Stimulated activated CD4-positive, alpha-beta T cell treated with anti-CD3 and anti-CD28 coated beads, Interleukin-2, amount 100 ng/mL, for 4 hours (primary cell): ENCODE data around the gene RXYLT1.
A peak's percentile ranks its signal among the peaks of the same experiment; 100 is the strongest.
"Not testable (repeated sequence)": the region's sequence is repeated elsewhere in the genome, so short reads cannot be mapped to it uniquely, and the experiment has no call there.

Experiments used
- DNase-seq: peaks from one replicate; pipeline ENCODE4 v3.0.0-alpha.2; 2020; ENCODE audit warnings: low read depth

RXYLT1 gene

GRCh38 chr12:63779498-63780481 is at the start of gene RXYLT1:
Gene RXYLT1, plus strand, starts transcription at chr12:63779909. Its CDS starts 52 bp downstream, at chr12:63779961.
- DNase-seq, result peak; percentile 69

GRCh38 chr12:63732779-63733178 is 46.9 kb upstream of the RXYLT1 start:
- DNase-seq, result not testable (repeated sequence)

GRCh38 chr12:63733585-63733984 is 46.1 kb upstream of the RXYLT1 start:
- DNase-seq, result not testable (repeated sequence)

- not testable (repeated sequence) for DNase-seq
These were observed 39.2 kb upstream of the RXYLT1 start for GRCh38 chr12:63740551-63740950.

- not testable (repeated sequence) for DNase-seq
These were observed 38.3 kb upstream of the RXYLT1 start for GRCh38 chr12:63741431-63741830.

- not testable (repeated sequence) for DNase-seq
These were observed 35.6 kb upstream of the RXYLT1 start for GRCh38 chr12:63744110-63744509.

- not testable (repeated sequence) for DNase-seq
These were observed 33.2 kb upstream of the RXYLT1 start for GRCh38 chr12:63746470-63746869.

GRCh38 chr12:63747136-63747535 is 32.6 kb upstream of the RXYLT1 start:
- DNase-seq, result not testable (repeated sequence)

- DNase-seq, result no peak
These were observed 32.2 kb upstream of the RXYLT1 start for GRCh38 chr12:63747553-63747952.

- DNase-seq, result no peak
These were observed 27.4 kb upstream of the RXYLT1 start for GRCh38 chr12:63752283-63752682.

GRCh38 chr12:63752841-63753240 is 26.9 kb upstream of the RXYLT1 start:
- DNase-seq, result no peak

GRCh38 chr12:63753743-63754142 is 26.0 kb upstream of the RXYLT1 start:
- DNase-seq, result no peak

GRCh38 chr12:63764481-63764880 is 15.2 kb upstream of the RXYLT1 start:
- DNase-seq, result no peak

GRCh38 chr12:63766498-63766897 is 13.2 kb upstream of the RXYLT1 start:
- DNase-seq, result no peak

- no peak for DNase-seq
These were observed 9.3 kb upstream of the RXYLT1 start for GRCh38 chr12:63770375-63770774.

- no peak for DNase-seq
These were observed 2.4 kb upstream of the RXYLT1 start for GRCh38 chr12:63777340-63777739.

GRCh38 chr12:63782466-63782865 is 2.8 kb downstream of the RXYLT1 start:
- DNase-seq, result no peak

GRCh38 chr12:63787306-63787705 is 7.6 kb downstream of the RXYLT1 start:
- DNase-seq, result no peak

GRCh38 chr12:63790608-63790945 is 10.9 kb downstream of the RXYLT1 start:
- DNase-seq, result no peak

GRCh38 chr12:63792338-63792737 is 12.6 kb downstream of the RXYLT1 start:
- no peak for DNase-seq

GRCh38 chr12:63795032-63795687 is 15.5 kb downstream of the RXYLT1 start:
- no peak for DNase-seq

GRCh38 chr12:63795944-63796343 is 16.2 kb downstream of the RXYLT1 start:
- no peak for DNase-seq

GRCh38 chr12:63802012-63802608 is 22.4 kb downstream of the RXYLT1 start:
- no peak for DNase-seq
